ENCODE results near the gene LNX2.
"Not testable (repeated sequence)": the region's sequence is repeated elsewhere in the genome, so short reads cannot be mapped to it uniquely, and the experiment has no call there.

Gene LNX2

GRCh38 chr13:27634791-27635190, 14.5 kb upstream of the LNX2 start:
- TF ChIP-seq Cebpa-rat (IDR thresholded peaks at IDR 0.05), result no peak
- Histone ChIP-seq H3K4me2 (peak overlapping the region in 2 of 11 experiments; percentile 32 to 43; a peak in 3 of 22 replicates), H4K20me1 (peaks cover 64 to 98% (median 87%) of the 10 kb centered on the region in 11 experiments), H3K9ac (no peak overlapping the region), H3K27me3 (no peaks in the 10 kb centered on the region), H3K4me1 (peaks cover 0 to 37% (median 12%) of the 10 kb centered on the region in 10 experiments; a peak in 14 of 20 replicates), H3K36me3 (peaks cover 41 to 77% (median 65%) of the 10 kb centered on the region in 11 experiments), H3K9me3 (replicated peaks in 1 of 11) (no peaks in the 10 kb centered on the region), H3K4me3 (no peak overlapping the region), H3K27ac (peak overlapping the region in 2 of 11 experiments; percentile 39 to 53; a peak in 3 of 22 replicates)

DNA sequence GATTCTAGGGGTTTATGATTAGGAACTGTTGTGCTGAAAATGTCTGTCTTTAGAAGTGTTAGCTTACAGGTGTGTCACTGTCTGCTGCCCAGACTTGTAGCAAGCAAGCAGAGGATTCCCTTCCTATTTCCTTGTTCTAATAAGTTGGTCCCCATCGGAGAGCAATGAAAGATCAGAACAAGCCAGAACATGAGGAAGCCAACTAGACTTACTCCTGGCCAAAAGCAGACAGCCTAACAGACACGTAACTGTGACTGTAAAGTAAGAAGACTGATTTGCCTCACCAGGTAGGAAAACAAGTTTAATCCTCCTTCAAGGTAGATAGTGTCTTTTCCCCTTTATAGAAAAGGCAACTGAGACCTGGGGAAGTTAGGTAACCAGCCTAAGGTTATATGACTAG, 13.9 kb upstream of the LNX2 start:
- Histone ChIP-seq H3K4me1 (peaks cover 0 to 36% (median 12%) of the 10 kb centered on the region in 10 experiments; a peak in 14 of 20 replicates), H3K9me3 (replicated peaks in 1 of 11) (no peaks in the 10 kb centered on the region), H3K27me3 (no peaks in the 10 kb centered on the region), H3K9ac (no peak overlapping the region), H4K20me1 (peaks cover 67 to 98% (median 88%) of the 10 kb centered on the region in 11 experiments), H3K4me3 (no peak overlapping the region), H3K4me2 (no peak overlapping the region; a peak in 1 of 22 replicates), H3K36me3 (peaks cover 37 to 77% (median 64%) of the 10 kb centered on the region in 11 experiments), H3K27ac (peak overlapping the region in 2 of 11 experiments; percentile 1 to 53; a peak in 1 of 22 replicates)
- no peak for TF ChIP-seq Cebpa-rat (IDR thresholded peaks at IDR 0.05)

- H3K4me3 ChIP-seq, result no peak overlapping the region
- peaks cover 50 to 81% (median 75%) of the 10 kb centered on the region in 11 experiments for H3K36me3 ChIP-seq
- no peak overlapping the region for H3K9ac ChIP-seq
- peaks cover 0 to 22% (median 11%) of the 10 kb centered on the region in 10 experiments; a peak in 14 of 20 replicates for H3K4me1 ChIP-seq
- H4K20me1 ChIP-seq, result peaks cover 76 to 98% (median 90%) of the 10 kb centered on the region in 11 experiments
- TF ChIP-seq Cebpa-rat (IDR thresholded peaks at IDR 0.05), result no peak
- H3K27me3 ChIP-seq, result no peaks in the 10 kb centered on the region
- H3K9me3 ChIP-seq (replicated peaks in 1 of 11), result no peaks in the 10 kb centered on the region
- H3K27ac ChIP-seq, result no peak overlapping the region
- no peak overlapping the region for H3K4me2 ChIP-seq
Observed at GRCh38 chr13:27632648-27633047, 12.3 kb upstream of the LNX2 start.

GRCh38 chr13:27632214-27632613, 11.9 kb upstream of the LNX2 start:
- H3K27me3 ChIP-seq, result no peaks in the 10 kb centered on the region
- peaks cover 54 to 81% (median 78%) of the 10 kb centered on the region in 11 experiments for H3K36me3 ChIP-seq
- no peak overlapping the region for H3K4me2 ChIP-seq
- H3K9me3 ChIP-seq (replicated peaks in 1 of 11), result no peaks in the 10 kb centered on the region
- TF ChIP-seq Cebpa-rat (IDR thresholded peaks at IDR 0.05), result no peak
- peaks cover 77 to 98% (median 90%) of the 10 kb centered on the region in 11 experiments for H4K20me1 ChIP-seq
- H3K4me3 ChIP-seq, result no peak overlapping the region
- peaks cover 0 to 22% (median 9%) of the 10 kb centered on the region in 10 experiments; a peak in 14 of 20 replicates for H3K4me1 ChIP-seq
- H3K27ac ChIP-seq, result no peak overlapping the region
- no peak overlapping the region for H3K9ac ChIP-seq

DNA sequence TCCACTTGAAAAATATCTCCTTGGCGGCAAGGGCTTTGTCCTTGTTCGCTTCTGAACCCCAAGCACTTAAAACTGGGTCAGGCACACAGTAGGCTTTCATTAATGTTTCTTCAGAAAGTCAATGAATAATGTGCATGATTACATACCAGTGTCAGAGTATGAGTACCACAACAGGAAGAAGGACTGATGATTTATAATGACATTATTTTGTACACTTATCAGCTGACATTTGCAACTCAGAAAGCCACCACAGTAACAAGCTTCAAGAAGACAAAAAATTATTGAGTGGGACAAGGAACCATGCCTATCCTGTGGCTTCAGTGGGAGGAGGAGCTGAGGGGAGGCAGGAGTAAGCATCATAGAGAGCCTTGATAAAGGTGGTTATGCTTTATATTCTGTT, 11.3 kb upstream of the LNX2 start:
- no peak for TF ChIP-seq Cebpa-rat (IDR thresholded peaks at IDR 0.05)
- peaks cover 80 to 98% (median 90%) of the 10 kb centered on the region in 11 experiments for H4K20me1 ChIP-seq
- no peak overlapping the region for H3K4me3 ChIP-seq
- no peak overlapping the region for H3K4me2 ChIP-seq
- H3K27ac ChIP-seq, result no peak overlapping the region
- no peak overlapping the region for H3K9ac ChIP-seq
- no peaks in the 10 kb centered on the region for H3K9me3 ChIP-seq (replicated peaks in 1 of 11)
- peaks cover 0 to 21% (median 6%) of the 10 kb centered on the region in 10 experiments; a peak in 15 of 20 replicates for H3K4me1 ChIP-seq
- no peaks in the 10 kb centered on the region for H3K27me3 ChIP-seq
- peaks cover 57 to 87% (median 82%) of the 10 kb centered on the region in 11 experiments for H3K36me3 ChIP-seq

GRCh38 chr13:27631156-27631555, 10.8 kb upstream of the LNX2 start:
- TF ChIP-seq Cebpa-rat (IDR thresholded peaks at IDR 0.05), result no peak
- Histone ChIP-seq H3K4me2 (no peak overlapping the region), H3K27me3 (no peaks in the 10 kb centered on the region), H3K4me1 (peaks cover 0 to 18% (median under 1%) of the 10 kb centered on the region in 10 experiments; a peak in 8 of 20 replicates), H3K9me3 (replicated peaks in 1 of 11) (no peaks in the 10 kb centered on the region), H3K9ac (no peak overlapping the region), H4K20me1 (peaks cover 83 to 98% (median 92%) of the 10 kb centered on the region in 11 experiments), H3K4me3 (no peak overlapping the region), H3K27ac (no peak overlapping the region), H3K36me3 (peaks cover 57 to 92% (median 87%) of the 10 kb centered on the region in 11 experiments)

DNA sequence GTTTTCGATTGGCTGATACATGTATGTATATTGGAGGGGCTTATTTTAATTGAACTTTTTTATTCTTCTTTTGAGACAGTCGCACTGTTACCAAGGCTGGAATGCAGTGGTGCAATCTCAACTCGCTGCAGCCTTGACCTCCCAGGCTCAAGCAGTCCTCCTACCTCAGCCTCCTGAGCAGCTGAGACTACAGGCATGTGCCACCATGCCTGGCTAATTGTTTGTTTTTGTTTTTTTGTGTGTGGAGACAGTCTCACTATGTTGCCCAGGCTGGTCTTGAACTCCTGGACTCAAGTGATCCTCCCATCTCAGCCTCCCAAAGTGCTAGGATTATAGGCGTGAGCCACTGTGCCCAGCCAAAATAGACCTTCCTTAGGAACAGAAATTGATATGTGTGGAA, 8.4 kb upstream of the LNX2 start:
- H3K9me3 ChIP-seq (replicated peaks in 1 of 11); H3K4me2 ChIP-seq: not testable (repeated sequence)

GRCh38 chr13:27628081-27628480, 7.8 kb upstream of the LNX2 start:
- Histone ChIP-seq H3K36me3 (peaks cover 72 to 100% (median 95%) of the 10 kb centered on the region in 11 experiments), H3K27ac (no peak overlapping the region), H4K20me1 (peaks cover 90 to 100% (median 100%) of the 10 kb centered on the region in 11 experiments), H3K27me3 (no peaks in the 10 kb centered on the region), H3K4me3 (no peak overlapping the region), H3K4me2 (no peak overlapping the region), H3K9ac (no peak overlapping the region), H3K4me1 (peaks cover 11 to 23% (median 17%) of the 10 kb centered on the region in 10 experiments), H3K9me3 (replicated peaks in 1 of 11) (no peaks in the 10 kb centered on the region)
- TF ChIP-seq Cebpa-rat (IDR thresholded peaks at IDR 0.05), result no peak

More for the DNA sequence above, 8.4 kb upstream of the LNX2 start:
- H3K9ac ChIP-seq, H3K27ac ChIP-seq, H3K27me3 ChIP-seq, H3K4me3 ChIP-seq: not testable (repeated sequence)
- peaks cover 89 to 100% (median 100%) of the 10 kb centered on the region in 11 experiments for H4K20me1 ChIP-seq
- peaks cover 74 to 100% (median 94%) of the 10 kb centered on the region in 11 experiments for H3K36me3 ChIP-seq
- H3K4me1 ChIP-seq, result peaks cover 4 to 16% (median 10%) of the 10 kb centered on the region in 10 experiments; a peak in 17 of 20 replicates

DNA sequence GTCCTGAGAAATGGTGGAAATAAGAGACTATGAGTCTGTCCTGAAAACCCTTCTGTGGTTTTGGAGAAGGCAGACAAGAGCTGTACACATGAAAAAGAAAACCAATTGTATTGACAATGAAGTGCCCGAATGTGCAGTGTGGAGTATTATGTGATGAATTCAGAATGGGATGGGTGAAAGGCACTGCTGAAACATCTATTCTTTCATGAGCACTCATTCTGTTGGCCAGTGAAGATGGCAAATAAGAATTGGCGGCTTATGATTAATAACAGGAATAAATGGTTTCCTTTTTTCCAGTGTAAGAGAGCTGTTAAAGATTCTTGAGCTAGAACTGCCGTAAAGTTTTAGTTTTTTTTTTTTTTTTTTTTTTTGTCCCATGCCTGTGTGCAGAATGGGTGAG, 7.1 kb upstream of the LNX2 start:
- Histone ChIP-seq H3K4me2 (no peak overlapping the region), H3K27ac (no peak overlapping the region), H3K9me3 (replicated peaks in 1 of 11) (no peaks in the 10 kb centered on the region), H3K4me3 (no peak overlapping the region), H3K9ac (no peak overlapping the region), H3K27me3 (no peaks in the 10 kb centered on the region), H3K4me1 (peaks cover 18 to 29% (median 23%) of the 10 kb centered on the region in 10 experiments), H4K20me1 (peaks cover 83 to 100% (median 98%) of the 10 kb centered on the region in 11 experiments), H3K36me3 (peaks cover 65 to 98% (median 92%) of the 10 kb centered on the region in 11 experiments)
- no peak for TF ChIP-seq Cebpa-rat (IDR thresholded peaks at IDR 0.05)

DNA sequence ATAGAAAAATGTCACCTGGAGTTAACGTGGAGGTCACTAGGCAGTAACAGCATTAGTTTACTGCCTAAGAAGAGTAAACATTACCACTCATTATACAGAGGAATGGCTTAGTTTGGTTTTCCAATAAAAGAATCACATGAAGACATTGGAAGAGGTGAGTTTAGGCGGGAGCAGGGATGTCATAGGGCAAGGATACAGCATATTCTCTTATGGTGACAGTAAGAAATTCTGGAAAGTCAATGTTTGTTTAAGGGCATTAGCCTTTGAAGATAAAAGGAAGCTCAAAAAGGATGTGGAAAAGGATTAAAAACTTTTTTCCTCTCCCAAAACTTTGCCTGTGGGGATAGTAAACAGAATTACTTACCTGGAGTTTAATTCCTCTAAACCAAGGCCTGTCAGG, 5.5 kb upstream of the LNX2 start:
- H3K4me2 ChIP-seq, result no peak overlapping the region
- H3K36me3 ChIP-seq, result peaks cover 50 to 82% (median 77%) of the 10 kb centered on the region in 11 experiments; a peak in 21 of 22 replicates
- no peak overlapping the region for H3K9ac ChIP-seq
- no peak overlapping the region for H3K4me3 ChIP-seq
- H3K9me3 ChIP-seq (replicated peaks in 1 of 11), result no peaks in the 10 kb centered on the region
- H3K27me3 ChIP-seq, result no peaks in the 10 kb centered on the region
- no peak for TF ChIP-seq Cebpa-rat (IDR thresholded peaks at IDR 0.05)
- H4K20me1 ChIP-seq, result peaks cover 67 to 92% (median 87%) of the 10 kb centered on the region in 11 experiments
- H3K27ac ChIP-seq, result no peak overlapping the region
- H3K4me1 ChIP-seq, result peaks cover 20 to 30% (median 24%) of the 10 kb centered on the region in 10 experiments
